HCT116 (cell line): ENCODE measurements around the gene FGD3. TPM values are rescaled to one million over a fixed set of nuclear protein-coding genes. Genes with fewer than 3 reads are reported as not detected.

ENCODE experiments used
- ATAC-seq: fragments of 200-7000 bp; cut with Tn5 transposase; 2 replicates; pipeline ENCODE4 v1.9.1; 2020; ENCODE audit warnings: mild to moderate bottlenecking, moderate library complexity
- BruUV-seq: library from RNA; stranded (reverse); fragments of 400-500 nt; replicated peaks from 2 replicates; lab custom pipeline; 2021; lab: Mats Ljungman, UMichigan
- CTCF ChIA-PET: fragments of 300-600 bp; sonication (Branson Sonifier 250); formaldehyde crosslinking; loops from one replicate; lab custom pipeline; 2021; ENCODE audit warnings: antibody characterized with exemption; lab: Charles Lee
- POLR2A ChIA-PET: fragments of 300-600, 350-600 bp; sonication (Branson Sonifier 250); formaldehyde crosslinking; loops from one replicate; lab custom pipeline; 2021; ENCODE audit warnings: antibody characterized with exemption; lab: Charles Lee
- RAD21 ChIA-PET, 2 experiments: fragments of 300-600 bp; sonication (Branson Sonifier 250); formaldehyde crosslinking; loops; one replicate each; lab custom pipeline; 2023; ENCODE audit warnings: low total read pairs in 2 of 2; ENCODE audit not compliant: uncharacterized antibody in 2 of 2, unreplicated experiment in 2 of 2, low non-redundant PET in 1 of 2; lab: Charles Lee
- DNase-seq: peaks from one replicate; pipeline ENCODE4 v3.0.0-alpha.2; 2010; ENCODE audit warnings: low read depth, low spot score
- H2AFZ ChIP-seq: fragments of 200-600 bp; shearing (Covaris generic), sonication (generic); 2 replicates; pipeline ENCODE4 v1.6.1; 2017; ENCODE audit warnings: low read depth, mixed run types, mixed read lengths, antibody characterized with exemption, low read length; ENCODE audit not compliant: poor library complexity, severe bottlenecking
- H3K27ac ChIP-seq: 2 replicates; pipeline ENCODE4 v1.5.1; 2012; ENCODE audit warnings: low read depth, low read length
- H3K27me3 ChIP-seq: fragments of 200-600 bp; sonication (generic); 2 replicates; pipeline ENCODE4 v1.6.1; 2016; ENCODE audit warnings: mixed run types, low read length, mixed read lengths; ENCODE audit not compliant: insufficient read depth
- H3K36me3 ChIP-seq, 2 experiments: fragments of 200-500 bp in 1 of 2; fragments of 200-600 bp in 1 of 2; sonication (Bioruptor generic) in 1 of 2; sonication (generic) in 1 of 2; 2 replicates each; pipeline versions ENCODE4 v1.5.1 to v1.6.1; 2014 to 2016; ENCODE audit warnings: low read length in 2 of 2, inconsistent platforms in 1 of 2, mixed read lengths in 1 of 2, mixed run types in 1 of 2; ENCODE audit not compliant: insufficient read depth in 2 of 2, control insufficient read depth in 1 of 2
- H3K4me1 ChIP-seq, 2 experiments: fragments of 200-600 bp in 1 of 2; sonication (generic) in 1 of 2; 2 replicates each; pipeline versions ENCODE4 v1.5.1 to v1.6.1; 2012 to 2017; ENCODE audit warnings: low read length in 2 of 2, inconsistent platforms in 1 of 2, mild to moderate bottlenecking in 1 of 2, mixed read lengths in 1 of 2, mixed run types in 1 of 2, moderate library complexity in 1 of 2; ENCODE audit not compliant: insufficient read depth in 2 of 2, control insufficient read depth in 1 of 2
- H3K4me2 ChIP-seq: fragments of 200-600 bp; sonication (generic); 2 replicates; pipeline ENCODE4 v1.6.1; 2017; ENCODE audit warnings: mixed run types, low read length, mixed read lengths
- H3K4me3 ChIP-seq, 2 experiments: fragments of 200-600 bp in 1 of 2; sonication (generic) in 1 of 2; replicated peaks in 1 of 2; 2 replicates each; pipeline ENCODE4 v1.5.1; 2011 to 2016; ENCODE audit warnings: low read length in 2 of 2, control low read depth in 1 of 2, low read depth in 1 of 2, mild to moderate bottlenecking in 1 of 2, mixed read lengths in 1 of 2, mixed run types in 1 of 2
- H3K79me2 ChIP-seq: fragments of 200-600 bp; sonication (generic); 2 replicates; pipeline ENCODE4 v1.6.1; 2017; ENCODE audit warnings: mild to moderate bottlenecking, mixed run types, low read length, moderate library complexity, mixed read lengths; ENCODE audit not compliant: insufficient read depth
- H3K9ac ChIP-seq: fragments of 200-600 bp; sonication (generic); 2 replicates; pipeline ENCODE4 v1.6.1; 2016; ENCODE audit warnings: low read length, mixed read lengths
- H3K9me2 ChIP-seq: fragments of 200-600 bp; sonication (generic), shearing (Covaris generic); 2 replicates; pipeline ENCODE4 v1.6.1; 2017; ENCODE audit warnings: mixed run types, mild to moderate bottlenecking, moderate library complexity; ENCODE audit not compliant: insufficient read depth
- H3K9me3 ChIP-seq, 2 experiments: fragments of 200-500 bp in 1 of 2; fragments of 200-600 bp in 1 of 2; sonication (Bioruptor generic) in 1 of 2; sonication (generic) in 1 of 2; 2 replicates each; pipeline ENCODE4 v1.6.1; 2014 to 2017; ENCODE audit warnings: low read length in 2 of 2, mixed read lengths in 2 of 2, inconsistent platforms in 1 of 2, low read depth in 1 of 2, mild to moderate bottlenecking in 1 of 2, mixed run types in 1 of 2, moderate library complexity in 1 of 2; ENCODE audit not compliant: control insufficient read depth in 1 of 2, insufficient read depth in 1 of 2
- H4K20me1 ChIP-seq: fragments of 200-600 bp; sonication (generic), shearing (Covaris generic); 2 replicates; pipeline ENCODE4 v1.6.1; 2017; ENCODE audit warnings: mixed run types, mild to moderate bottlenecking, moderate library complexity; ENCODE audit not compliant: insufficient read depth
- CEBPB ChIP-seq: IDR thresholded peaks from 2 replicates; pipeline ENCODE4 v1.6.1; 2012; ENCODE audit warnings: low read depth
- EGR1 ChIP-seq: IDR thresholded peaks from 2 replicates; pipeline ENCODE4 v1.6.1; 2012; ENCODE audit warnings: low read depth
- ELF1 ChIP-seq: IDR thresholded peaks from 2 replicates; pipeline ENCODE4 v1.6.1; 2012; ENCODE audit warnings: low read depth, borderline replicate concordance
- EZH2phosphoT487 ChIP-seq: fragments of 200-600 bp; IDR thresholded peaks from 2 replicates; pipeline ENCODE4 v1.6.1; 2018; ENCODE audit warnings: antibody characterized with exemption, borderline replicate concordance
- JUND ChIP-seq: IDR thresholded peaks from 2 replicates; pipeline ENCODE4 v1.6.1; 2012
- POLR2AphosphoS5 ChIP-seq: IDR thresholded peaks from 2 replicates; pipeline ENCODE4 v1.6.1; 2011; ENCODE audit warnings: mild to moderate bottlenecking, low read depth, low read length, moderate library complexity
- REST ChIP-seq: IDR thresholded peaks from 2 replicates; pipeline ENCODE4 v1.6.1; 2012; ENCODE audit warnings: low read depth
- SIN3A ChIP-seq: IDR thresholded peaks from 2 replicates; pipeline ENCODE4 v1.6.1; 2012; ENCODE audit warnings: low read depth
- TCF7L2 ChIP-seq: IDR thresholded peaks from 2 replicates; pipeline ENCODE4 v1.7.0; 2011; ENCODE audit warnings: borderline replicate concordance, inconsistent platforms; ENCODE audit not compliant: insufficient read depth, insufficient read length; ENCODE audit errors: extremely low read depth
- YY1 ChIP-seq: IDR thresholded peaks from 2 replicates; pipeline ENCODE4 v1.6.1; 2011; ENCODE audit warnings: low read length, low read depth, moderate library complexity, mild to moderate bottlenecking; ENCODE audit not compliant: insufficient replicate concordance; ENCODE audit errors: extremely low read depth
- intact Hi-C: fragments of 100-400 bp; cut with micrococcal nuclease; formaldehyde crosslinking; loops from 2 replicates; pipeline ENCODE4 v1.10.0; 2022
- total RNA-seq: library from RNA; stranded (reverse); gene quantifications from one replicate; pipeline ENCODE4 v1.2.1, GENCODE V29; 2021; ENCODE audit not compliant: unreplicated experiment
- TF ChIP-seq, protein P1 (sequence below): IDR thresholded peaks from 2 replicates; pipeline ENCODE4 v1.6.1; 2012
- TF ChIP-seq, protein P2 (sequence below), 3 experiments: fragments of 200-600 bp in 1 of 3; sonication (generic) in 1 of 3; IDR thresholded peaks in 2 of 3; conservative IDR thresholded peaks in 1 of 3; 2 replicates each; pipeline ENCODE4 v1.5.1; 2012 to 2017; ENCODE audit warnings: low read depth in 2 of 3, low read length in 2 of 3, antibody characterized with exemption in 1 of 3, borderline replicate concordance in 1 of 3, control low read depth in 1 of 3, mild to moderate bottlenecking in 1 of 3, mixed read lengths in 1 of 3, mixed run types in 1 of 3, moderate library complexity in 1 of 3; ENCODE audit not compliant: insufficient read depth in 1 of 3

Gene FGD3
- total RNA-seq, 1 experiment from 2014 or later: 3.3 TPM

GRCh38 chr9:93081081-93081529 lies 133.8 kb downstream of the FGD3 start:
- no peaks in the 10 kb centered on the region; a peak in 1 of 4 replicates for H3K9me3 ChIP-seq
- ChIA-PET RAD21 (no interaction called here), POLR2A (no interaction called here), CTCF (no interaction called here)
- intact Hi-C loops: no loop called here
- no TSS peak for BruUV-seq
- H3K9me2 ChIP-seq: no peaks in the 10 kb centered on the region
- no peaks in the 10 kb centered on the region for H3K79me2 ChIP-seq
- peaks cover 0 to 7% of the 10 kb centered on the region in 2 experiments; a peak in 2 of 4 replicates for H3K36me3 ChIP-seq
- H3K27ac ChIP-seq: no peak overlapping the region
- H2AFZ ChIP-seq: no peak overlapping the region
- H3K27me3 ChIP-seq: no peaks in the 10 kb centered on the region
- no peaks in the 10 kb centered on the region for H3K4me1 ChIP-seq
- no peak for DNase-seq
- no peak for ATAC-seq
- H3K4me3 ChIP-seq: no peak overlapping the region
- H3K4me2 ChIP-seq: no peak overlapping the region
- TF ChIP-seq YY1: no peak
- TF ChIP-seq ELF1: no peak
- no peak for TF ChIP-seq SIN3A
- TF ChIP-seq CEBPB: no peak
- TF ChIP-seq EZH2phosphoT487: no peak
- TF ChIP-seq TCF7L2: no peak
- TF ChIP-seq, protein P1, sequence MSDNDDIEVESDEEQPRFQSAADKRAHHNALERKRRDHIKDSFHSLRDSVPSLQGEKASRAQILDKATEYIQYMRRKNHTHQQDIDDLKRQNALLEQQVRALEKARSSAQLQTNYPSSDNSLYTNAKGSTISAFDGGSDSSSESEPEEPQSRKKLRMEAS: no peak
- no peak for TF ChIP-seq POLR2AphosphoS5
- TF ChIP-seq, protein P2, sequence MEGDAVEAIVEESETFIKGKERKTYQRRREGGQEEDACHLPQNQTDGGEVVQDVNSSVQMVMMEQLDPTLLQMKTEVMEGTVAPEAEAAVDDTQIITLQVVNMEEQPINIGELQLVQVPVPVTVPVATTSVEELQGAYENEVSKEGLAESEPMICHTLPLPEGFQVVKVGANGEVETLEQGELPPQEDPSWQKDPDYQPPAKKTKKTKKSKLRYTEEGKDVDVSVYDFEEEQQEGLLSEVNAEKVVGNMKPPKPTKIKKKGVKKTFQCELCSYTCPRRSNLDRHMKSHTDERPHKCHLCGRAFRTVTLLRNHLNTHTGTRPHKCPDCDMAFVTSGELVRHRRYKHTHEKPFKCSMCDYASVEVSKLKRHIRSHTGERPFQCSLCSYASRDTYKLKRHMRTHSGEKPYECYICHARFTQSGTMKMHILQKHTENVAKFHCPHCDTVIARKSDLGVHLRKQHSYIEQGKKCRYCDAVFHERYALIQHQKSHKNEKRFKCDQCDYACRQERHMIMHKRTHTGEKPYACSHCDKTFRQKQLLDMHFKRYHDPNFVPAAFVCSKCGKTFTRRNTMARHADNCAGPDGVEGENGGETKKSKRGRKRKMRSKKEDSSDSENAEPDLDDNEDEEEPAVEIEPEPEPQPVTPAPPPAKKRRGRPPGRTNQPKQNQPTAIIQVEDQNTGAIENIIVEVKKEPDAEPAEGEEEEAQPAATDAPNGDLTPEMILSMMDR (IDR thresholded peaks at IDR 0.05 in 2 of 3, conservative IDR thresholded peaks at IDR 0.05 in 1 of 3; ENCODE audit: borderline replicate concordance in 1 of 3, insufficient read depth in 1 of 3, low read depth in 2 of 3, low read length in 2 of 3): no peak
- TF ChIP-seq REST: no peak
- TF ChIP-seq JUND: no peak
- no peak for TF ChIP-seq EGR1
- no peak overlapping the region for H3K9ac ChIP-seq
- no peaks in the 10 kb centered on the region for H4K20me1 ChIP-seq
